ENCODE data around the gene KDM2B.

DNA sequence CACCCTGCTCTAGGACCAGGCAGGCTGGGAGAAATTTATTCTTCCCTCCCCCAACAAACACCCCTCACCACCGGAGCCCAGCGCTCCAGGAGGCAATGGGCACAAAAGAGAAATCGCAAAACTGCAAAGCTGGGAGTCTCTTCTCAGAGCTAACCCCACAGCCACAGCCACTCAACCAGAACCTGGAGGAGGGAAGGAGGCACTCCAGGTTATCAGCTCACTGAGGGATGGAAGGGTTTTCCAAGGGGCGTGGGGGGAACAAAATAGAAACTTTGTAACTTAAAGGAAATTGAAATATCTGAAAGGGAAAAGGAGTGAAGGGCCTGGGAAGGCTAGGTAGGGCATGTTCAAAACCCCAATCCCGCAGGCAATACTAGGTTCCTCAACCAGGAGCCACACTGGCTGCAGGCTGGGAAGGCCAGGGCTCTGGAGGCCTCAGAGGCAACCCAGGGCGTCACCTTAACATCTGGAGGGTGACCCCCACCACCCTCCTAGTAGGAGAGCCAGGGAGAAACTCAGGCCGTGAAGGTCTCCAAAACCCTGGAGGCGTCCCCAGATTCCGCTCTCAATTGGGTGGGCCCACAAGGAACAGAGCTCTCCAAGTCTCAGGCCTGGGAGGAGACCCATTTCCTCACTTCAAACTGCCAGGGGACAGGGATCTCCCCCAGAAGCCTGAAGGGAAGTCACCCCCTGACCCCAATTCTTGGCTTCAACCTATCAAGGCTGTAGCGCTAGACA is 3.2 kb downstream of the KDM2B start:
- TF ChIP-seq, protein P1, sequence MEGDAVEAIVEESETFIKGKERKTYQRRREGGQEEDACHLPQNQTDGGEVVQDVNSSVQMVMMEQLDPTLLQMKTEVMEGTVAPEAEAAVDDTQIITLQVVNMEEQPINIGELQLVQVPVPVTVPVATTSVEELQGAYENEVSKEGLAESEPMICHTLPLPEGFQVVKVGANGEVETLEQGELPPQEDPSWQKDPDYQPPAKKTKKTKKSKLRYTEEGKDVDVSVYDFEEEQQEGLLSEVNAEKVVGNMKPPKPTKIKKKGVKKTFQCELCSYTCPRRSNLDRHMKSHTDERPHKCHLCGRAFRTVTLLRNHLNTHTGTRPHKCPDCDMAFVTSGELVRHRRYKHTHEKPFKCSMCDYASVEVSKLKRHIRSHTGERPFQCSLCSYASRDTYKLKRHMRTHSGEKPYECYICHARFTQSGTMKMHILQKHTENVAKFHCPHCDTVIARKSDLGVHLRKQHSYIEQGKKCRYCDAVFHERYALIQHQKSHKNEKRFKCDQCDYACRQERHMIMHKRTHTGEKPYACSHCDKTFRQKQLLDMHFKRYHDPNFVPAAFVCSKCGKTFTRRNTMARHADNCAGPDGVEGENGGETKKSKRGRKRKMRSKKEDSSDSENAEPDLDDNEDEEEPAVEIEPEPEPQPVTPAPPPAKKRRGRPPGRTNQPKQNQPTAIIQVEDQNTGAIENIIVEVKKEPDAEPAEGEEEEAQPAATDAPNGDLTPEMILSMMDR (IDR thresholded peaks at IDR 0.05; ENCODE audit: low read depth, low read length): no peak
- no peak for TF ChIP-seq EZH2phosphoT487 (IDR thresholded peaks at IDR 0.05; ENCODE audit: low read depth)

Data from OCI-LY3 (cell line).